ENCODE data around the gene PRKAG1. TPM values are rescaled to one million over a fixed set of nuclear protein-coding genes. Genes with fewer than 3 reads are reported as not detected.
"Not testable (repeated sequence)": the region's sequence is repeated elsewhere in the genome, so short reads cannot be mapped to it uniquely, and the experiment has no call there.

The PRKAG1 gene
- 78.1 TPM for total RNA-seq
- long read RNA-seq, transcript PRKAG1-205 (11 exons, 1,531 nt) = minor isoform, 20 of 67 reads
- long read RNA-seq, transcript PRKAG1-206 (12 exons, 1,699 nt) = major isoform, 29 of 67 reads
- long read RNA-seq, partial matches to known transcripts = 3 of 67 reads
- long read RNA-seq, other reads (novel, unspliced or antisense) = 15 of 67 reads

DNA sequence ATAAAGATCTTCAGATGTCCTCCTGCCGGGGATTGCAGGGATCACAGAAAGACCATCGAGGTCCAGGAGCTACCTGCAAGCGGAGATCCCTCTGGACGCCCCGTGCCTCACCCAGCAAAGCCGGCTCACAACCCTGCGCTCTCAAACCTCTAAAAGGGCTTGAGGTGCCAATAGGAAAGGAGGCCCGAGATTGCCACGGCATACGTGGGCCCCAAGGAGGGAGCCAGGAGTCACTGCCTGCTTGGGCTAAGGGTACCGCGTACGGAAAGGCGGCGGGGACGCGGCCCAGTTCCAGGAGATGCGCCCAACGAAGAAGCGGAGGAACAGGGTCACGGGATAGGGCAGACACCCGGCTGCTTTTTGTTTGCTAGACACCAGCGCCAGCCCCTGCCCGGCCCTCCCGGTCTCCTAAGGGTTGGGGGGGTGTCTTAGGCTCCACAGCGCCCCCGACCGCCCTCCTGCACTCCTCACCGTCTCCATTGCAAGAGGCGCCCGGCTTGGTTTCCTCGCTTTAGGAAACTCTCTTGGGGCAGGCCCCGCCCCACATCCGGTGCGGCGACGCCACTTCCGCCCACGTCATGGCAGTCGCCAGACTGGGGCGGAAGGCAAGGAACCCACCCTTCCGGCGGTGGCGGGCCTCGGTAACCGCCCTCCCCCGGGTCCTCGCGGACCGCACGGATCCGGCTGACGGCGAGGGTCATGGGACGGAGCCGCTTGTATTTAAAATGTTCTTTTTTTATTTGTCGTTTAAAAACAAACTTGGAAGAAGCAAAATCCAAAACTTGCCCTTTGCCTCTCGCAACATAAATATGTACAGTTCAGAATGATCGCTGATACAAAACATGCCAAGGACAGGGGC is at the start of gene PRKAG1:
PRKAG1 (minus strand) TSS at position 516 of the 859 bp plus-strand sequence; CDS start at position 480, 36 bp downstream.
- intact Hi-C loops (cut with micrococcal nuclease) = no loop called here
- DNase-seq (peak; percentile 97), ATAC-seq (peak; percentile 95)

DNA sequence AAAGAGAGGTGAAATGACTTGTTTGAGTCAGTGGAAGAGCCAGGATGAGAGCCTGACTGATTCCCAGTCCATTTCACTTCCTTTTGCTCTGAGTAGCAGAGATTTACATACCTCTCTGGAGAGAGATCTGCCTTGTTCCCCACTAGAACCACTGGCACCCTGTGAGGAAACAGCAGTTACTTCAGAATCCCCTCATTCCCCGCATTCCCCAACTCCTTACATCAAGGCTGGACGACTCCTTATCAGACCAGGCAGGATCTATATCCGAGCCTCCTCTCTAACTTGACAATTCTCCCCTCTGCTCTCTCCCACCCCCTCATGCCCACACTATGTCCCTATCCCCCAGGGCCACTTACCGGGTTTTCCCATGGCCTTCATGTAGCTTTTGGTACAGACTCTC is 47.5 kb upstream of the PRKAG1 start:
- ATAC-seq (no peak), DNase-seq (no peak)
- intact Hi-C loops (cut with micrococcal nuclease) = loop anchor here (10.0 kb wide), 1 partner anchor 169 kb away; no protein-coding TSS in a partner anchor

DNA sequence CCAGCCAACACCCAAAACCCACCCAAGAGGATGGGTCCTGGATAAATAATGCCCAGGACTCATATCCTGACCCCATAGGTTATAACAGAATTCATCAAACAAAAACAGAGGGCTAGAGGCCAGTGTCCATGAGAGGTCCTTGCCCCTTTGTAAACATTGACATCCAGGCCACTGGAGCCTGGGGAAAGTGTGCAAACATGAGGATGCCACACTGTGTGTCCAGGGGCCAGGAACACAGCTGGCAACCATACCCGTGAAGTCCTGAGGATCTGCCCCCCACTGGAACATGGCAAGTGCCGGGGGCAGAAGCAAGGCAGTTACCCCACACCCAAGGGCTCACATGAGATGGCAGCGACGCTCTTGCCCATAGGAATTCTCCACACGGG is 46.2 kb upstream of the PRKAG1 start:
- intact Hi-C loops (cut with micrococcal nuclease) = loop anchor here (10.0 kb wide), 1 partner anchor 170 kb away; no protein-coding TSS in a partner anchor
- DNase-seq (no peak), ATAC-seq (no peak)

DNA sequence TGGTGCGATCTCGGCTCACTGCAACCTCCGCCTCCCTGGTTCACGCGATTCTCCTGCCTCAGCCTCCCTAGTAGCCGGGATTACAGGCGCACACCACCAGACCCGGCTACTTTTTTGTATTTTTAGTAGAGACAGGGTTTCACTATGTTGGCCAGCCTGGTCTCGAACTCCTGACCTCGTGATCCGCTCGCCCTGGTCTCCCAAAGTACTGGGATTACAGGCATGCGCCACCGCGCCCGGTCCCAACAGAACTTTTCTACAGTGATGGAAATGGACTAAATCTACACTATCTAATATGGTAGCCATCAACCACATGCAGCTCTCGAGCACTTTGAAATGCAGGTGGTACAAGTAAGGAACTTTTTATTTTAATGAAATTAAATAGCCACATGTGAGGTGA is 43.3 kb upstream of the PRKAG1 start:
- not testable (repeated sequence) for DNase-seq, ATAC-seq
- intact Hi-C loops (cut with micrococcal nuclease) = loop anchor here (10.0 kb wide), 1 partner anchor 173 kb away; no protein-coding TSS in a partner anchor

DNA sequence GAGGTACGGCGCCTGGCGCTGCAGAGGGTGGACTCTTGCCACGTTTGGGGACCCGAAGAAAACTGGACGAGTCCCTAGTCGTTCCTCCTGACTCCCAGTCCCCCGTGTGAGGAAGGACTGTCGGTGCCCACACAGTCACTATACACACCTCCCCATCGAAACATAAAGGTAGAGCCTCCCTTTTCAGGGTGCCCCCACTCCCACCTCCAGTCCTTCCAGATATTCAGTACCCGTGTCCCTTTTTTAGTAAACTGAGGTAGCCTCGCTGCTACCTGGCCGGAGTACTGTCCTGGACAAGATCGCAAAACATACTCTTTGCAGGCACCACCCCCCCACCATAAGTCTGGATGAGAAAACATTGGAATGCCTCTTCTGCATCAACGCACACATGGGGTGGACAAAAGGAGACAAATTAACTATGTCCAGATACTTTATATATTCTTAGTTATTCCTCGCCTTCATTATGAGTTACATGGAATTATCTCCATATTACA is 42.6 kb upstream of the PRKAG1 start:
- ATAC-seq = no peak
- intact Hi-C loops (cut with micrococcal nuclease) = loop anchor here (10.0 kb wide), 1 partner anchor 174 kb away; no protein-coding TSS in a partner anchor
- no peak for DNase-seq

DNA sequence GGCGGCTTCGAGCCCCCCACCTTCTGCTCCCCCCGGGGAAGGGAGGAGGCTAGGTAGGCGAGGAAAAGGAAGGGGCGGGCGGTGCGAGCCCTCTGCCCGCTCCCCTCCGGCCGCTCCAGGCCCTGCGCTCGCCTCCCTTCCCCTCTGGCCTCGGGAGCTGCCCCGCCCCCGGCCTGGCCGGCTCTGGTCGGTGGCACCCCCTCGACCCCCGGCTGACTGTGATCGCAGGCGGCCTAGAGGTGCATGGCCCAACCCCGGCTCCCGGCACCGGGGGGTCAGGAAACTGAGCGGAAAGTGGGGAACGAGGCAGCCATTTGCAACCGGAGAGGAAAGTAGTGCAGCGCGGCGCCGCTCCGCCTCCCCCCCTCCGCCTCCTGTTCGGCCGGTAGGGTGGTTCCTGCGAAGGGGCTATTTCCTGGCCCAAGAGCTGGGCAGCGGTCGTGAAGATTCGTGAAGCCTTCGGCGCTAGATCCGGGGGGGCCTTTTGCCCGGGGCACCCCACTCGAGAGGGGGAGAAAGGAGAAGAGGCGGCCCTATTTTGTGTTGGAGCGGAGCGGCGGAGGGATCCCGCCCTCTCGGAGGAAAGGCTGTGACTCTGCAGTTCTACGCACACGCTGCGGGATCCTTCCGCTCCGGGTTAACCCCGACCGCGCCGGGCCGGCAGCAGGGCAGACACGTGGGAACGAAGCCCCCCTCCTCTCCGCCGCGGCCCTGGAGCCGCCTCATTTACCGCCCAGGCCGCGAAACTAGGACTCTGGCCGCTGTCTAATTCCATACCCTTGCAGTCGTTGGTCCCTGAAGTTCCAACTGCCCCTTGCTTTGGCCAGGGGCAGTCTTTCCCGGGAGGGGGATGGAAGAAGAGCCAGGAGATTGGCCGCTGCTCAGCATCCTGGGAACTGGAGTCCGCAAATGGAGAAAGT is 41.9 kb upstream of the PRKAG1 start, which contains the start of gene KMT2D:
KMT2D (minus strand) TSS at position 558 of the 920 bp plus-strand sequence. CDS start 5,470 bp downstream, outside the sequence.
- DNase-seq = peak; percentile 95
- ATAC-seq = peak; percentile 82
- intact Hi-C loops (cut with micrococcal nuclease) = loop anchor here (10.0 kb wide), 1 partner anchor 174 kb away; no protein-coding TSS in a partner anchor

DNA sequence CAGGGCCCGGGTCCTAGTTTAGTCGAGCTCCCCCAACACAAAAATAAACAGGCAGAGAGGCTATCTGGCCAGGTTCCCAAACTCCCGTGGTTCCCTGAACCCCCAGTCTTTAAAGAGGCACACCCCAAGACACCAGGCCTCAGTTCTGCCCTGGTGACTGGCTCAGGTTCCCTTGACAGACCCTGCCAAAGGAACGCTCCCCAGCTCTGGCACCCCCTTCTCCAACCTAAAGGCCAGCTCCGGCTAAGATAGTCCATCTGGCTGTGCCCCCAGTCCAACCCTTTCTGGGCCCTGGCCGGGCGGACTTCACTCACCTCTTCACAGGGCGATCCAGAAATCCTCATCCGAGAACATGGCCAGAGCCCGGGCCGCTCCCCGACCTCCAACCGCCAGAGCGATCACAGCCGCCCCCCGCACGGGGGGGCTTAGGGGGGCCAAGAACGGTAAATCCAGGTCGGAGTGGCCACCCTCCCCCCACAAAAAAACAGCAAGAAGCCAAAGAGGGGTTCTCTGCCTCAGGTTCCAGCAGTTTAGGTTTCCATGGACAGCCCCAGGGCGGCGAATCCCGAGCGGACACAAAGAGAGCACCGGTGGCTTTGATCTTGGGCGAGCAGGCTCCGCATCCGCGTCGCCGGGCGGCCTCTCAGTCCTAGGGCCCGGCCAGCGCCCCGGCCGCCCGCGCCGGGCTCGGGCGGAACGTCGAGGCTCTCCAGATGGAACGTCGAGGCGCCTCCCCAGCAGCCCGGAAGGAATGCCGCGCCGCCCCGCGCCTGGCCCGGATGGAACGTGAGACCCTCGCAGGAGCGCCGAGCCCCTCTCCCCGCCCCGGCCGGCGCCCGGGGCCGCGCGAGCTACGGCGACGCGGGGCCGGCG is 41.0 kb upstream of the PRKAG1 start:
- DNase-seq = peak; percentile 48
- ATAC-seq = peak; percentile 0
- intact Hi-C loops (cut with micrococcal nuclease) = loop anchor here (10.0 kb wide), 1 partner anchor 175 kb away; no protein-coding TSS in a partner anchor

DNA sequence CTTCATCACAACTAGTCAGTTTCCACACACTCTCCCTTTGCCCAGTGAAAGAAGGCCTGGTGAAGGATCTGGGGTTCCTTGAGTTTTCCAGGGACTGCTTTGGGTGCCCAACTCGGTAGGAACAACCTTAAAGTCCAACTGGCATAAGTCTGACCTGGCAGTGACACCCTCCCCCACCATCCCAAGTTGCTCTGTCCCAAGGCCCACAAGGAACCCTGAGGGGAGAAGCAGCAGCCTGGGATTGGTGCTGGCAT is 40.4 kb upstream of the PRKAG1 start:
- intact Hi-C loops (cut with micrococcal nuclease) = no loop called here
- no peak for DNase-seq
- no peak for ATAC-seq

DNA sequence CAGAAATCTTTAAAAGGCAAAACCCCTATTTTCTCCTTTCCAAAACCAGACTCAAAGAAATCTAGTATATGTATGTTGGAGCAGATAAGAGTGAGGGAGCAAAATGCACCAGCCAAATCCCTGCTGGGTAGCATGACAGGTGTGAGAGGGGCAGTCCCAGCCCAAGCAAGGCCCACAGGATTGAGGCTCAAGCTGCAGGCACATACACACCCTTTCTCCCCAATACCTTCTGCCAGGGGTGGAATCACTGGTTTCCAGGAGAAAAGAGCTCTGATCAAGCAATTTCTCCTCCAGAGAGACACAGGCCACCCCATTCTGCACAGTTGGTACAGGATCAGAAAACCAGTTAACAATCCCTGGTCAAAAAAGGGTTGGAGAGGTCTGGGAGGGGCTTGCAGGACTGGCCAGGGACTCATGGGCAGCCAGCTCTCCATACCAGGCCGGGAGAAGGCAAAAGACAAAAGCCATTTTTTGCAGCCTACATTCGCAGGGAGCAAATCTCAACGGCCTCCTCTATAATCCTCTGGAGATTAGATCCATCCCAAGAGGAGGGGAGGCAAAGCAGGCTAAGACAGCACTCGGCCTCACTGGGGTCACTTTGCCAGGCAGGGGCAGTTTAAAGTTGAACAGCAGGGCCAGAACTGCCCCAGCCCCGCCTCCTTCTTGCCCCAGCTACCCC is 39.9 kb upstream of the PRKAG1 start:
- intact Hi-C loops (cut with micrococcal nuclease) = no loop called here
- no peak for ATAC-seq

DNA sequence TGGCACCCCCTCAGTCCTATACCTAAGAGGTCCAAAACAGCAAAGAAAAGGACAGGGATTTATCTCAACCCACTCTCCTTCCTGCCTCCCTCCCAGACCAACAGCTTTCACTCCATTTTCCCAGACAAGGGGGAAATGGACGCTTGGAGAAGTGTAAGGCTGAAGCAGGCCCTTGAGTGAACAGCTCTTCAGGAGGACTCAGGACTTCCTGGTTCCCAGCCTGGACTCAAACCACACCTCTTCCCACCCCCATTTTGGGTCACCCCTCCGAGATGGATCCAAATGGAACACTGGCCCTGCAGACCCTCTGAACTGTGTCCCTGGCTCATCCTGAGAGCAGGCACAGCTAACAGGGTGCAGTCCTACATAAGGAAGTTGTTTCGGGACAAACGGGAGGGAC is 39.3 kb upstream of the PRKAG1 start:
- intact Hi-C loops (cut with micrococcal nuclease) = no loop called here
- no peak for DNase-seq
- ATAC-seq = no peak

More for the DNA sequence above, 39.9 kb upstream of the PRKAG1 start:
- no peak for DNase-seq

DNA sequence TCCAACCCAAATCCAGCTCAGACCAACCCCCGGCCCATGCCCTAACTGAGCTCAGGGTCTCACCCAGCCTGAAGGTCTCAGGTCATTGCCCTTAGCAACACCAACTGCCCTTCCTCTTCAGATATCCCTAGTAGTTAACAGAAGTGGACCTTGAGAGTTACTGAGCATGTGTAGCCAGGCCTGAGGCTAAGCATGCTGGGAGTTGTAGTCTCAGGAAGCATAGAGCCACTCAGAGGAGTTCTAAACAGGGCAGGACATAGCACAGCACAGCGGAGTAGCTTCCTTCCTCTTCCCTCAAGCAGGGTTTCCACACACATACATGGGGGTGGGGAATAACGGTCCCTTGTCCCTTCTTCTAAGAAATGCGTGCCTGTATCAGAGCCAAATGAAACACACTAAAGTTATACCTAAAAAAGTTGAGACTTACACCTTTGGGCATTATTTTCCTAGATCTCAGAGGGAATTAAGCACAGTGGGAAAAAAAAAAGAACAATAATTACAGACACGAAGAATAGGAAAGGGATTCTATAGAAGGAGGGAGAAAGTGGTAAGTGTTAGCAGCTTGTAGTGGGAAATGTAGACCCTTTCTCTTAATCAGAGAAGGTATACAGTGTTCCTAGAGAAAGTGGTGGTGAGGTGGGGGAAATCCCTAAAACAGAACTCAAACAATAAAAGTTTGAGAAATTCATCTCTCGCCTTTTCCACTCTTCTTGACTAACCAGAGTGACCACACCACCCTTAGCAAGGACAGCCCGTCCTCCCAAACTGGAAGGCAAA is 37.6 kb upstream of the PRKAG1 start:
- ATAC-seq = peak; percentile 53
- DNase-seq = no peak
- intact Hi-C loops (cut with micrococcal nuclease) = no loop called here

DNA sequence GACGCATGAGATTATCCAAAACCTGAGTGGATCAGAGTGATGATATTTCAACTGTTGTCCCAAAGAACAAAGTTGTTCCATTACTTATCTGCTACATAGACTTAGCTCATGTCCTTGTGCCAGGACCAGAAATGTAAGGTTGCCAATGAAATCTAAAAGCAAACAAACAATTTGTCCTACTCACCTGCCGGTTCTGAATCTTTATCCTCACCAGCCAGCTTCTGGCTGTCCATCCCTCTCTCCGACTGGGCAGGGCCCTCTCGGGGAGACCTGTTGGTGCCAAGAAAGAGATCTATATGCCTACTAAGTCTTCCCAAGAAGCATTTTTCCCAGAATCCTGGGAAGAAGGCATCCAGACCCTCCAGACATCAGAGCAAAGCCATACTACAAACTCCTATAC is 36.5 kb upstream of the PRKAG1 start:
- DNase-seq = no peak
- ATAC-seq = no peak
- intact Hi-C loops (cut with micrococcal nuclease) = no loop called here

DNA sequence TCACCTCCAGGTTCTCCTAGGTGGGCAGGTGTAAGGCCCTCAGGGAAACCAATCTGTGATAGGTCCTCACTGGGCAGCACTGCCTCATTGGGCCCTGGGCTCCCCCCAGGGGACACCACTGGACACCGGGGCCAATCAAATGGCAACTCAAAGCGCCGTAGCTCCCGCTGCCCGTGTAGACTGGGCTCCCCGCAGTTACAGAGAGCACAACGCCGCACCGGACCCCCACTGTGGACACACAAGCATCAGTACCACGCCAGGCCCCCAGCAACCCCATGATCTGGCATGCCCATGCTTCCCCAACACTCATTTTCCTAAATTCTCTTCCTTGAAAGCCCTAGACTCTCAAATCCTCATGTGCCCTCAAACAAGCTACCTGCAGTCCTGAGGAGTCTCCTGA is 35.9 kb upstream of the PRKAG1 start:
- intact Hi-C loops (cut with micrococcal nuclease) = no loop called here
- ATAC-seq (no peak), DNase-seq (no peak)

DNA sequence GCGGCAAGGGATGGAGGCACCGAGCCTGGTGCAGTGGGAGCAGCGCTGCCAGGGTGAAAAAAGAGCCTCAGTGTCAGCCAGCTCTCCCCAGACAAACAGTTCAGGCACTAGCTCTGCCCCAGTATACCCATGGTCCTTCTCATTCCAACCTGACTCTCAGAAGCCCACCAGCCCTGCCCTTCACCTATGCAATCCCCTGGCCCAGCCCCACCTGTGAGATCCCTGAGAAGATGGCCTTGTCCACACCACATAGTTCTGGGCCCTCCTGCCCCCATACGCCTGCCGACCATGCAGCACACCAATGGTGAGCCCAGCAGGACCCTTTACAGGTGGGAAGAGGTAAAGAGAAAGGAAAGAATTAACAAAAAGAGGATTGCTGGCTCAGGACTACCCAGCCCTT is 35.5 kb upstream of the PRKAG1 start:
- DNase-seq = no peak
- ATAC-seq = no peak
- intact Hi-C loops (cut with micrococcal nuclease) = no loop called here

DNA sequence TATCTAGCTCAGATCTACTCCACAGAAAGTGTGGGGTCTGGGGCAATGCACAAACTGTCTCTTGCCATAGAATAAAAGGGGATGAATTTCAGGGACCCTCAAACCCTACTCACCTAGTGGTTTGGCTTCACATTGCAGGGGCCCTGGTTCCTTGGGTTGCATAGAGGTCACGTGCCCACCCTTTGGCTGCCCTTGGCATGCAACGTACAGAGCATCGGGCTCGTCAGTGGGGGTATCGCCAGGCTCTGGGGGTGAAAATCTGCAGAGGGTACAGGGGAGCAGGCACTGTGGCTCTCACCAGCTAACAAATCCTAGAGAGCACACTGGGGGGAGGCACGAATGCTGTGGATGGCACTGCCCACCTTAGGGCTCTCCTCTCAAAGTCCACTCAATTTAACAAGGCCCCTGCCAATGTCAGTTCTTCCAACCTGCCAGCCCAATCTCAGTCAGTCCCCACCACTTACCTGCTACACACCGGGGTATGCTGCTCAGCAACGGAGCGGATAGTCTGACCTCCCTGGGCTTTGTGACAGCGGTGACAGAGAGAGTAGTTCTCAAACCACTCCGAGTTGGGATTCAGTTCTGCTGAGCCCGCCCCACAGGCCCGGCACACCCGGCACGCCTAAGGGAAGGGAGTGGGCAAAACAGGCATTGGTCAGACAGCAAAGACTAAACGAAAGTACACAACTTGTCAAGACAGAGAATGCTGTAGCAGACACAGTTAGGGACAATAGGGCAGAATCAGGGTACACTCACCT is 34.1 kb upstream of the PRKAG1 start:
- intact Hi-C loops (cut with micrococcal nuclease) = no loop called here
- DNase-seq (no peak), ATAC-seq (no peak)

DNA sequence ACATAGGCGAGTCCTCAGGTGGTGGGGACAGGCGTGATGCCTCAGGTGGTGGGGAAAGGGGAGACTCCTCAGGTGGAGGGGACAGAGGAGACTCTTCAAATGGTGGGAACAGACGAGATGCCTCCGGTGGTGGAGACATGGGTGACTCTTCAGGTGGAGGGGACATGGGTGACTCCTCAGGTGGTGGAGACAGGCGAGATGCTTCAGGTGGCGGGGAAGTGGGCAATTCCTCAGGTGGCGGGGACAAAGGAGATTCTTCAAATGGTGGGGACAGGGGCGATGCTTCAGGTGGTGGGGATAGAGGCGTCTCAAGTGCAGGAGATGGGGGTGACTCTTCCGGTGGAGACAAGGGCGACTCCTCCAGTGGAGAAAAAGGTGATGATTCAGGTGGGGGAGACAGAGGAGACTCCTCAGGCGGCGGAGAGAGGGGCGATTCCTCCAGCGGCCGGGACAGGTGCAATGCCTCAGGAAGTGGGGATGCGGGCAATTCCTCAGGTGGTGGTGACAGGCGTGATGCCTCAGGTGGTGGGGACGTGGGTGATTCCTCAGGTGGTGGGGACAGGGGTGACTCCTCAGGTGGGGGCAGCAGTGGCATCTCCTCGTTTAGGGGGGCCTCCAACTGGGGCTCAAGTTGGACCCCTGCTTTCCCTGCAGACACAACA is 33.3 kb upstream of the PRKAG1 start:
- ATAC-seq (no peak), DNase-seq (no peak)
- intact Hi-C loops (cut with micrococcal nuclease) = no loop called here
